Brain microvascular endothelial cell (primary cell): ENCODE measurements around the gene MAP4K5.
"Not testable (repeated sequence)": the region's sequence is repeated elsewhere in the genome, so short reads cannot be mapped to it uniquely, and the experiment has no call there.

Experiments
- DNase-seq: peaks from one replicate; pipeline ENCODE4 v3.0.0-alpha.2; 2020
- H3K27ac ChIP-seq: fragments of 250-450 bp; sonication (Bioruptor Pico); 2 replicates; pipeline ENCODE4 v1.5.1; 2020; ENCODE audit warnings: mild to moderate bottlenecking, moderate library complexity
- H3K27me3 ChIP-seq: fragments of 250-450 bp; sonication (Bioruptor Pico); replicated peaks from 2 replicates; pipeline ENCODE4 v1.5.1; 2020; ENCODE audit warnings: mild to moderate bottlenecking
- H3K36me3 ChIP-seq: fragments of 250-450 bp; sonication (Bioruptor Pico); replicated peaks from 2 replicates; pipeline ENCODE4 v1.5.1; 2020; ENCODE audit warnings: mild to moderate bottlenecking
- H3K4me3 ChIP-seq: 2 replicates; pipeline ENCODE4 v1.5.1; 2011; ENCODE audit warnings: low read depth, mild to moderate bottlenecking, control low read depth, low read length, moderate library complexity
- CTCF ChIP-seq: IDR thresholded peaks from 2 replicates; pipeline ENCODE4 v1.5.1; 2011; ENCODE audit warnings: low read depth, mild to moderate bottlenecking, moderate library complexity, low read length, control low read depth, inconsistent platforms; ENCODE audit errors: missing control alignments
- in situ Hi-C: cut with HindIII; loops from 2 replicates; pipeline ENCODE4 v1.10.0; 2017; ENCODE audit warnings: low sequenced_read_pairs, low pct_ligation_motif_present

The MAP4K5 gene

GRCh38 chr14:50562841-50563240, 30.5 kb upstream of the MAP4K5 start:
- in situ Hi-C loops = no loop called here
- Histone ChIP-seq H3K36me3 (no peaks in the 10 kb centered on the region), H3K4me3 (no peak overlapping the region), H3K27me3 (no peaks in the 10 kb centered on the region), H3K27ac (no peak overlapping the region)
- no peak for TF ChIP-seq CTCF
- no peak for DNase-seq

GRCh38 chr14:50560931-50561285, 28.5 kb upstream of the MAP4K5 start:
- TF ChIP-seq CTCF = no peak
- H3K27me3 ChIP-seq = no peaks in the 10 kb centered on the region
- peak overlapping the region; percentile 80 for H3K4me3 ChIP-seq
- DNase-seq = peak; percentile 54
- in situ Hi-C loops = no loop called here
- no peaks in the 10 kb centered on the region for H3K36me3 ChIP-seq
- peak overlapping the region; percentile 31 for H3K27ac ChIP-seq

- no peak for TF ChIP-seq CTCF
- in situ Hi-C loops = no loop called here
- Histone ChIP-seq H3K4me3 (peak within 1 kb of the TSS; percentile 80), H3K36me3 (no peaks in the 10 kb centered on the region), H3K27ac (peak within 1 kb of the TSS; percentile 46), H3K27me3 (no peaks in the 10 kb centered on the region)
- DNase-seq = peak; percentile 48
These were observed 27.9 kb upstream of the MAP4K5 start, which contains the start of gene ATL1 for GRCh38 chr14:50559990-50560930. Gene ATL1, plus strand, starts transcription at chr14:50560145. Its CDS starts 121 bp downstream, at chr14:50560266.

GRCh38 chr14:50552796-50553195, 20.4 kb upstream of the MAP4K5 start:
- H3K4me3 ChIP-seq, H3K27me3 ChIP-seq, H3K27ac ChIP-seq, H3K36me3 ChIP-seq, DNase-seq, in situ Hi-C loops: not testable (repeated sequence)

GRCh38 chr14:50551877-50552276, 19.5 kb upstream of the MAP4K5 start:
- no peak for DNase-seq
- Histone ChIP-seq H3K4me3 (no peak overlapping the region), H3K27me3 (no peaks in the 10 kb centered on the region), H3K27ac (no peak overlapping the region), H3K36me3 (no peaks in the 10 kb centered on the region)
- no peak for TF ChIP-seq CTCF
- in situ Hi-C loops = no loop called here

GRCh38 chr14:50550294-50550693, 17.9 kb upstream of the MAP4K5 start:
- no peak for TF ChIP-seq CTCF
- Histone ChIP-seq H3K27ac (no peak overlapping the region), H3K36me3 (no peaks in the 10 kb centered on the region), H3K27me3 (no peaks in the 10 kb centered on the region), H3K4me3 (no peak overlapping the region)
- in situ Hi-C loops = no loop called here
- DNase-seq = no peak
